ENCODE results near the gene AGAP3.

DNA sequence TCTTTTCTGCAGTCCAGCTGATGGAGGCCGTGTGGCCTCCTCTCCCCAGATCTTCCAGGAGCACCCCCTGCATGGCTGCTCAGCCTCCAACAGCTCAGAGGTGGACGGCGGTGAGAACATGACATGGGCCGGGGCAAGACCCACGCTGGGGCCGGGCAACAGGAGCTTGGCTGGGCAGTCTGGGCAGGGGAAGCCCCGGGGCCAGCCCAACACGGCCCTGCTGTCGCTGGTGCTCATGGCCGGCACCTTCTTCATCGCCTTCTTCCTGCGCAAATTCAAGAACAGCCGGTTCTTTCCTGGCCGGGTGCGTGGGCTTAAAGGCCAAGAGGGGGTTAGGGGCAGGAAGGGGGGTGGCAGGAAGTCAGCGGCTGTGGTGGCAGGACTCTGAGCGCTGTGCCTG is 12.3 kb upstream of the AGAP3 start:
- TF ChIP-seq, protein P1, sequence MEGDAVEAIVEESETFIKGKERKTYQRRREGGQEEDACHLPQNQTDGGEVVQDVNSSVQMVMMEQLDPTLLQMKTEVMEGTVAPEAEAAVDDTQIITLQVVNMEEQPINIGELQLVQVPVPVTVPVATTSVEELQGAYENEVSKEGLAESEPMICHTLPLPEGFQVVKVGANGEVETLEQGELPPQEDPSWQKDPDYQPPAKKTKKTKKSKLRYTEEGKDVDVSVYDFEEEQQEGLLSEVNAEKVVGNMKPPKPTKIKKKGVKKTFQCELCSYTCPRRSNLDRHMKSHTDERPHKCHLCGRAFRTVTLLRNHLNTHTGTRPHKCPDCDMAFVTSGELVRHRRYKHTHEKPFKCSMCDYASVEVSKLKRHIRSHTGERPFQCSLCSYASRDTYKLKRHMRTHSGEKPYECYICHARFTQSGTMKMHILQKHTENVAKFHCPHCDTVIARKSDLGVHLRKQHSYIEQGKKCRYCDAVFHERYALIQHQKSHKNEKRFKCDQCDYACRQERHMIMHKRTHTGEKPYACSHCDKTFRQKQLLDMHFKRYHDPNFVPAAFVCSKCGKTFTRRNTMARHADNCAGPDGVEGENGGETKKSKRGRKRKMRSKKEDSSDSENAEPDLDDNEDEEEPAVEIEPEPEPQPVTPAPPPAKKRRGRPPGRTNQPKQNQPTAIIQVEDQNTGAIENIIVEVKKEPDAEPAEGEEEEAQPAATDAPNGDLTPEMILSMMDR (IDR thresholded peaks at IDR 0.05): no peak
- TF ChIP-seq POLR2A (IDR thresholded peaks at IDR 0.05) (no peak), EP300 (IDR thresholded peaks at IDR 0.05) (no peak), POLR2AphosphoS5 (IDR thresholded peaks at IDR 0.05) (no peak)
